ACC112 (cell line): ENCODE measurements around the gene LMCD1.
"Not testable (repeated sequence)": the region's sequence is repeated elsewhere in the genome, so short reads cannot be mapped to it uniquely, and the experiment has no call there.

ENCODE experiments used
- H2AFZ ChIP-seq: fragments of 200-600 bp; sonication (generic); one replicate; pipeline ENCODE4 v1.6.0; 2017; ENCODE audit warnings: antibody characterized with exemption, low read length; ENCODE audit not compliant: unreplicated experiment
- H3K27ac ChIP-seq: fragments of 200-600 bp; sonication (generic); 2 replicates; pipeline ENCODE4 v1.5.1; 2014; ENCODE audit warnings: low read depth, mild to moderate bottlenecking, antibody characterized with exemption, low read length, moderate library complexity
- H3K27me3 ChIP-seq: fragments of 200-600 bp; sonication (generic); 2 replicates; pipeline ENCODE4 v1.6.1; 2014; ENCODE audit warnings: mild to moderate bottlenecking, antibody characterized with exemption, low read length, moderate library complexity, mixed read lengths; ENCODE audit not compliant: insufficient read depth
- H3K36me3 ChIP-seq: fragments of 200-600 bp; sonication (generic); 2 replicates; pipeline ENCODE4 v1.6.1; 2016; ENCODE audit warnings: mild to moderate bottlenecking, antibody characterized with exemption, low read length, moderate library complexity, mixed read lengths; ENCODE audit not compliant: insufficient read depth
- H3K4me1 ChIP-seq: fragments of 200-600 bp; sonication (generic); one replicate; pipeline ENCODE4 v1.6.1; 2016; ENCODE audit warnings: low read length, mixed read lengths; ENCODE audit not compliant: insufficient read depth, unreplicated experiment, control insufficient read depth
- H3K4me3 ChIP-seq: fragments of 200-600 bp; sonication (generic); 2 replicates; pipeline ENCODE4 v1.5.1; 2014; ENCODE audit warnings: mild to moderate bottlenecking, low read depth, low read length
- H3K79me2 ChIP-seq: fragments of 200-600 bp; sonication (generic); one replicate; pipeline ENCODE4 v1.6.0; 2016; ENCODE audit warnings: low read length; ENCODE audit not compliant: control insufficient read depth, unreplicated experiment, insufficient read depth

Gene LMCD1

DNA sequence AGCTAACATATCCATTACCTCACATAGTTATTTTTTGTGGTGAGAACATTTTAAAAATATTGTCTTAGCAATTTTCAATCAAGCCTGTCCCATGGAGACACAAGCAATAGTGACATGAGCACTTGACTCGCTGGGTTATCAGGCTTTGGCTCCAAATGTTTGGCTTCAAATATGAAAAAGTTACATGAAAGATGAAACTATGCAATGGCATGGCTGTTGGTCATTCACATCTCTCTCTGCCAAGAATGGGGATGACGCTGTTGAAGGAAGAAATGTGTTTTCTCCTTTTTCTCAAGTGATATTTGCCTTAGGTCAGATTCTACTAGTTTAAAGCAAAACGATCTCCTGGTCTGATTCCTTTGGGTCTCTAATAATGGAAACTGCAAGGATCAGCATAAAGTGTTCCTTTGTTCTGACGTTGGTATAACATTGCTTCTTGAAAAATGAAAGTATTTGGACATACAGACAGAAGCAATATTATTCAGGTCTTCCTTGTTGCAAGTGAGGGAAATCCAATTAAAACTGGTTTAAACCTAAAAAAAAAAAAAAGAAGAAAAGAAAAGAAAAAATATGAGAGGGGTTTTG lies 71.8 kb downstream of the LMCD1 start:
- Histone ChIP-seq H3K36me3 (peaks cover 25% of the 10 kb centered on the region), H3K27me3 (no peaks in the 10 kb centered on the region), H3K4me3 (no peak overlapping the region), H3K79me2 (no peaks in the 10 kb centered on the region), H3K4me1 (peaks cover 31% of the 10 kb centered on the region), H2AFZ (no peak overlapping the region), H3K27ac (no peak overlapping the region)

DNA sequence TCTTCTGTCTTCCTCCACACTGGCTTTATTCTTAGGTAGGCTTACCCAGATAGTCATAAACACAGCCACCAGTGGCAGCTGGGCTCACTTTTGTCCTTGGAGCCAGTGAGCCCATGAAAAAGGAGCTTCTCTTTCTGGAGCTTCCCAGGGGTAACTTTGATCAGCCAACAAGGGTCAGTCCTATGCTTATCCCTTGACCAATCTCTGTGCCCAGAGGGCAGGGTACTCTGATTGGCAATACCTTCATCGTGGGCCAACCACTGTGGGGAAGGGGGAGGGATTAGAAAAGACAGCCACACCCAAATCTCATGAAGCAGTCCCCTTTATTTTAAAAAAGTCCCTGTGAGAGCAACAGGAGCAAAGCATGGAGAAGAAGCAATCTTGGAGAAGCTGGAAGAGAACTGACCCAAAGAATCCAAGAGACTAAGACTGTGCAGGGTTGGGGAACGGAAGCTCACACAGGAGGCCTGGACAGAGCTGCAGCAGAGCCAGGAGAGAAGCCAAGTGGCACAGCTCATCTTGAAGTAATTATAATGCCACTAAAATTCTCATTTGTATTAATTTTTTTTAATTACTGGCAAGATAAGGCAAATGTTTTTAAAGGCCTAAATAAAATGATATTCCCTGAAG lies 72.5 kb downstream of the LMCD1 start:
- peaks cover 18% of the 10 kb centered on the region for H3K36me3 ChIP-seq
- no peak overlapping the region for H2AFZ ChIP-seq

DNA sequence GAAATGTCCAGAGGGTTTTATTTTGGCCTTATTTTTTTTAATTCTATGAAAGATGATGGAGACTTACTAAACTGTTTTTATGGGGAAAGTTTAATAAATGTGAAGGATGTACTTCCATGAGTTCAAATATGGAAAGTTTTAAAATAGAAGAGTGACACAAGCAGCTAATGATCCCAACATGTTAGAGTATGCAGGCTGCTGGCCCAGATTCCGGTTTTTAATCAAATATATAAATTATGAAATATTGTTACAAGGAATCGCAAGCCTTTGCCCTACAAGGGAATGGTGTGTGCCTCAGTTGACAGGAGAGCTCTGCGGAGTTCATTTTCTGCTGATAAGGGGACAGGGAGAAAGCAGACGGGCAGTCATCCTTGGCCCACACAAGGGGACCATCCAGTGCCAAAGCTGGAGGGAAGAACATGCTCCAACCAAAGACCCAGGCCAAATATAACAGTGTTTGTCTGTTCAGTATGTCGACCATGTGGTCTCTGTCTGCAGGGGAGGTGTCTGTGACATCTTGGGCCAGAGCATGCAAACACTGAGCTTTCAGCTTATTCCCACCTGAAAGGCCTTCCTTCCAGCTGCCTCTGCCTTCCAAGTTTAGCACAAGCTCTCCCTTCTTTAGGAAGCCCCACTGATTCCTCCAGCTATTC lies 73.2 kb downstream of the LMCD1 start:
- H3K4me3 ChIP-seq: no peak overlapping the region
- no peak overlapping the region for H2AFZ ChIP-seq
- H3K4me1 ChIP-seq: peaks cover 34% of the 10 kb centered on the region
- H3K27me3 ChIP-seq: no peaks in the 10 kb centered on the region
- H3K79me2 ChIP-seq: no peaks in the 10 kb centered on the region
- H3K36me3 ChIP-seq: peaks cover 17% of the 10 kb centered on the region
- no peak overlapping the region for H3K27ac ChIP-seq

More for the DNA sequence above, 72.5 kb downstream of the LMCD1 start:
- H3K79me2 ChIP-seq: no peaks in the 10 kb centered on the region
- no peaks in the 10 kb centered on the region for H3K27me3 ChIP-seq
- no peak overlapping the region for H3K27ac ChIP-seq
- H3K4me1 ChIP-seq: peaks cover 34% of the 10 kb centered on the region
- no peak overlapping the region for H3K4me3 ChIP-seq

DNA sequence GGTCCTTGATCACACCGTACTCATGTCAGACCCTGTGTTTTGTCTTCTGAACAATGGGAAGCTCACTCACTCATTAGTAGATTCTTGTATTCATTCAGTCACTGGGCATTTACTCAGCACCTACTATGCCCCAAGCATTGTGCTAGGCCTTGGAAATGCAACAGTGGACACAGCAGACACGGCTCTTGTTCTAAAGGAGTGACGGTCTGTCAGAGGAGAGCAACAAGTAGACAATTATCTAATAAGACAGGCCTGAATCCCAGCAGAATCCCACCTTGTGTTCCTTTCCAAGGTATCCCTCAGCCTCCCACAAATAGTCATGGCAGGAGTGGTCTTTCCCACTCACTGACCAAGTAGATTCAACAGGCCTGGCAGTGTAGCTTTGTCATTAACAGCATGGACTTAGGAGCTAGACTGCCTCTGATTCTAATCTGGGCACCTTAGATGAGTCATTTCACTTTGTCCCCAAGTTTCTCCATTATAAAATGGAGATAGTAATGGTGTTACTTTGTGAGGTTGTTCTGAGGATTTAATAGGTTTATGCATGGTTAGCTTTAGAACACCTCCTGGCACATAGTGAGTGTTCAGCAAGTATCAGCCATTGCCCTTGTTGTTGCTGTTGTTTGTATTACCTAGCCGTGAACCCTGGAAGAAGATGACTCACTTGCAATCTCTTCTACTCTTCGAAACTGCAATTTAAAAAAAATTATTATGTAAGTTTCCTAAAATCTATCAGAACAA lies 73.9 kb downstream of the LMCD1 start:
- Histone ChIP-seq H2AFZ (no peak overlapping the region), H3K36me3 (peaks cover 17% of the 10 kb centered on the region), H3K27ac (no peak overlapping the region; the same call in 1 of the 2 replicates), H3K4me1 (peaks cover 34% of the 10 kb centered on the region), H3K27me3 (no peaks in the 10 kb centered on the region), H3K4me3 (no peak overlapping the region), H3K79me2 (no peaks in the 10 kb centered on the region)

DNA sequence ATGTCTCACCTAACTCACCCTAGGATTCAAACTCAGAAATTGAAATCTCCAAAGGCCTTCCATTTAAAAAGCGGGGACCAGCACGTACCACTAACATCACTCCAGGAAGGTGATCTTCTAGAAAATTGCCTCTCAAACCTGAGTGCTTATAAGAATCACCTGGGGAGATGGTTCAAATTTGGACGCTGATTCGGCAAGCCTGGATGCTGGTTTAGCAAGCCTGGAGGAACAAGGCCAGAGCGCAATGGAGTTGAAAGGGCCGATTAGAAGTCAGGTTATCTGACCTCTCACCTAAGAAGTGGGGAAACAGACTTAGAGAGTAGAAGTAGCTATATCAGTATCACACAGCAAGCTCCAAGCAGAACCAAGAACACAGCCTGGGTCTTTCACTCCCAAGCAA lies 74.8 kb downstream of the LMCD1 start:
- Histone ChIP-seq H3K27me3 (no peaks in the 10 kb centered on the region), H3K36me3 (peaks cover 17% of the 10 kb centered on the region), H3K27ac (no peak overlapping the region), H2AFZ (no peak overlapping the region), H3K4me3 (no peak overlapping the region), H3K79me2 (no peaks in the 10 kb centered on the region), H3K4me1 (peaks cover 34% of the 10 kb centered on the region)

DNA sequence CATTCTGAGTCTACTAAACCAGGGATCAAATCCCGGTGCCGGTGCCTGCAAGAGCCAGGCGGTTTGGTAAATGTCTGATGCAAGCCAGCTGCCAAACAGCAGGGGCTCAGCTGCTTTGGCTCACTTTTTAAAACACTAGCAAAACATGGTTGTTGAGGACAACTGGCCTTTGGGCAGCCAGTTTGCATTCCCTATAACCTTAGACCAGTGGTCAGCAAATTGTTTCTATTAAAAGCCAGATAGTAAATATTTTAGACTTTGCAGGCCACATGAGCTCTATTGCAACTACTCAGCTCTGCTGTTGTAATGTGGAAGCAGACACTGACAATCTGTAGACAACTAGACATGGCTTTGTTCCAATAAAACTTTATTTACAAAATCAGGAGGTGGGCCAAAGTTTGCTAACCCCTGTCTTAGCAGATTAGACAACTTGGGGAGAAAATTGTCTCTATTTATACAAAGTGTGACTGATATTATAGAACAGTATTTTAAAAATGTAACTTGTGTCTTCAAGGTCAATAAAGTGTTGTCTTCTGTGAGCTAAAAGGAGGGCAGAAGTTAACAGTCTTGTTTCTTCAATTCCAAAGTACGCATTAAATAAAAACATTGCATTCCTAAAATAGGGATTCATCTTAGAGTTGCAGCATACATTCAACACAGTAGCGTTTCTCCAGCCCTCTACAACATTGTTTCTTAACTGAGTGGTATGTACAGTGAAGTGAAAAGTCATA lies 75.4 kb downstream of the LMCD1 start:
- H3K27ac ChIP-seq: no peak overlapping the region
- no peak overlapping the region for H3K4me3 ChIP-seq
- H3K79me2 ChIP-seq: no peaks in the 10 kb centered on the region
- no peaks in the 10 kb centered on the region for H3K27me3 ChIP-seq
- no peak overlapping the region for H2AFZ ChIP-seq
- H3K36me3 ChIP-seq: peaks cover 15% of the 10 kb centered on the region
- peaks cover 34% of the 10 kb centered on the region for H3K4me1 ChIP-seq

DNA sequence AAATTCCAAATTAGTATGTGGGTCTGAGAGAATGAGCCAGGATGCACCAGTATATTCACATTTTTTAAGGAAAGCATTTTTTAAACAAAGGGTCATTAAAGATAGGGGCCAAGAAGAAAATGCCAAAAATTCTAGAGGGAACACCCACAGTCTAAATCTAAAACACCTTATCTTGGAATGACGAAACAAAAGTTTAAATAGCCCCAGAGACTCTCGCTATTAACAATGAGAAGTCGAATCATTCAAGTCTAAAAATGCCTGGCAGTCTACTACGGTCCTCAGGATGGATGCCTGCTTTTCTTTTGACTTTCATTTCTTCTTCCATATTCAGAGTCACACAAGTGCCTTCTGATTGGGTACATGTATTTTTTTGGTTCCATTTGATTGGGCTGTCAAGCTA lies 76.7 kb downstream of the LMCD1 start:
- H3K27me3 ChIP-seq: no peaks in the 10 kb centered on the region
- H3K27ac ChIP-seq: no peak overlapping the region
- no peak overlapping the region for H3K4me3 ChIP-seq
- peaks cover 4% of the 10 kb centered on the region for H3K36me3 ChIP-seq
- no peak overlapping the region for H2AFZ ChIP-seq
- H3K79me2 ChIP-seq: no peaks in the 10 kb centered on the region
- peaks cover 31% of the 10 kb centered on the region for H3K4me1 ChIP-seq

DNA sequence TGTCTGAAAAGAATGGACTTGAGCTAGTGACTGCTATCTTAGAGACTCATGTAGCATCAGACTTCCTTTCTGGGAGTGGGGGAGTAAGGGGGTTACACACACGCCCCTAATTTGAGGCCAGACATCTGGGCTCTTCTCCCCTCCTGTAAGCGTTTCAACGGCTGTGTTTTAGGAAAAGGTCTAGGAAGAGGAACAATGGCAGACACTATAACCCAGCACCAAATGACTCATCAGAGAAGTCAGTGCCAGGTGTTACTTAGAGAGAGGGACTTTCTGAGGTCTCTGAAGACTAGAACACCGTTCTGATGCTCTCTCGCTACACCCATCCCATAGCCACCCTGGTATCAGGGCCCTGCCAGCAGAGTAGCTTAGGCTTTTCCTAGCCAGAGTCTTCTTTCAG lies 77.5 kb downstream of the LMCD1 start:
- H3K27ac ChIP-seq: no peak overlapping the region
- no peaks in the 10 kb centered on the region for H3K79me2 ChIP-seq
- peaks cover 30% of the 10 kb centered on the region for H3K4me1 ChIP-seq
- peaks cover 2% of the 10 kb centered on the region; the same call in 1 of the 2 replicates for H3K36me3 ChIP-seq
- no peaks in the 10 kb centered on the region for H3K27me3 ChIP-seq
- no peak overlapping the region for H3K4me3 ChIP-seq
- H2AFZ ChIP-seq: no peak overlapping the region

DNA sequence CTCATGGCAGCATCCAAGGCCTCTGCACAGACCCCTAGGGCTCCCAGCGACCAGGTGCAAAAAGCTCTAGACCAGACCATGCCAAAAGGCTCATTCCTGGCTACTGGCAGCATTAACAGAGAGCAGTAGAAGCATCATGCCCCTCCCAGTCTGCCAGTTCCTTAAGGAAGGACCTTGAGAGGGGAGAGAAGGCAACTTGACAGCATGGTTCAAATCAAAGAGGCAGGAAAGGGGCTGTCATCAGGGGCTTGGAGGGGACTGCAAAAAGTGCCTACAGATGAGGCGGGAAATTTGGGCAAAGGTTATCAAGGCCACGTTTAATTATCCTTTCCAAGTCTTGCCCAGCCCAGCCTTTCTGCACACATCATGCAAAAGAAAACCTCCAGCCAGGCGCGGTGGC lies 78.3 kb downstream of the LMCD1 start:
- no peak overlapping the region for H3K4me3 ChIP-seq
- H3K79me2 ChIP-seq: no peaks in the 10 kb centered on the region
- H2AFZ ChIP-seq: no peak overlapping the region
- H3K4me1 ChIP-seq: peaks cover 29% of the 10 kb centered on the region
- H3K27ac ChIP-seq: no peak overlapping the region
- peaks cover 2% of the 10 kb centered on the region; the same call in 1 of the 2 replicates for H3K36me3 ChIP-seq
- no peaks in the 10 kb centered on the region for H3K27me3 ChIP-seq

DNA sequence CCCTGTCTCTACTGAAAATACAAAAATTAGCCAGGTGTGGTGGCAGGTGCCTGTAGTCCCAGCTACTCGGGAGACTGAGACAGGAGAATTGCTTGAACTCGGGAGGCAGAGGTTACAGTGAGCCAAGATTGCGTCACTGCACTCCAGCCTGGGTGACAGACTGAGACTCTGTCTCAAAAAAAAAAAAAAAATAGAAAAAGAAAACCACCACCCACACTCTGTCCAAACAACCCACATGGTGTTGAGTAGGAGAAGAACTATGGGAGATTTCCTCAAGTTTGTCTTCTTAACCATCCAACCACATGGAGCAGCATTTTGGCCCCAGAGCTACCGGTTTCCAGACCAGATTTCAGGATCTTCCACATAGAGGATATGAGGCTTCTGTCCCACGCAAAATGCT lies 78.8 kb downstream of the LMCD1 start:
- H3K4me3 ChIP-seq, H3K36me3 ChIP-seq, H3K27ac ChIP-seq, H3K79me2 ChIP-seq, H3K27me3 ChIP-seq, H2AFZ ChIP-seq: not testable (repeated sequence)
- H3K4me1 ChIP-seq: peaks cover 24% of the 10 kb centered on the region
